Measurements from ENCODE around the gene FAH.

DNA sequence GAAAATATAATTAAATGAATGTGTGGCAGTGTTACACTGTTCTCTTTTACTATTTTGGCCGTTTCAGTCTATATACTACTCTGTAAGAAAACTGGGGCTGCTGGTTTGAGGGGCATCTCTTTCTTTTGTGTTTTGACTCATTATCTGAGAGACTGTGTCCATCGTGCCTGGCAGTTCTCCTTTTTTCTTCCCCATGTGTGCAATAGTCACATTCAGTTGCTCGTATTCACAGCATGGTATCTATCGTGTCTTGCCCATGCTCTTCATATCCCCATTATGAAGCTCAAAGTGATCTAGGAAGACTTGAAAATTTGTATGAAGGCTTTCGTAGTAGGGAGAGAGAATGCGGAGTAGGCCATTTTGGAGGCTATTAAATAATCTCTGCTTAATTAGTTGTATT, 29.8 kb upstream of the FAH start:
- no peak for TF ChIP-seq POLR2A (IDR thresholded peaks at IDR 0.05)
- TF ChIP-seq, protein P1, sequence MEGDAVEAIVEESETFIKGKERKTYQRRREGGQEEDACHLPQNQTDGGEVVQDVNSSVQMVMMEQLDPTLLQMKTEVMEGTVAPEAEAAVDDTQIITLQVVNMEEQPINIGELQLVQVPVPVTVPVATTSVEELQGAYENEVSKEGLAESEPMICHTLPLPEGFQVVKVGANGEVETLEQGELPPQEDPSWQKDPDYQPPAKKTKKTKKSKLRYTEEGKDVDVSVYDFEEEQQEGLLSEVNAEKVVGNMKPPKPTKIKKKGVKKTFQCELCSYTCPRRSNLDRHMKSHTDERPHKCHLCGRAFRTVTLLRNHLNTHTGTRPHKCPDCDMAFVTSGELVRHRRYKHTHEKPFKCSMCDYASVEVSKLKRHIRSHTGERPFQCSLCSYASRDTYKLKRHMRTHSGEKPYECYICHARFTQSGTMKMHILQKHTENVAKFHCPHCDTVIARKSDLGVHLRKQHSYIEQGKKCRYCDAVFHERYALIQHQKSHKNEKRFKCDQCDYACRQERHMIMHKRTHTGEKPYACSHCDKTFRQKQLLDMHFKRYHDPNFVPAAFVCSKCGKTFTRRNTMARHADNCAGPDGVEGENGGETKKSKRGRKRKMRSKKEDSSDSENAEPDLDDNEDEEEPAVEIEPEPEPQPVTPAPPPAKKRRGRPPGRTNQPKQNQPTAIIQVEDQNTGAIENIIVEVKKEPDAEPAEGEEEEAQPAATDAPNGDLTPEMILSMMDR (IDR thresholded peaks at IDR 0.05) = no peak

All from heart left ventricle (tissue), 13 donors.